ENCODE results near the gene COX6B2. TPM values are rescaled to one million over a fixed set of nuclear protein-coding genes. Genes with fewer than 3 reads are reported as not detected.

Gene COX6B2
- total and polyA plus RNA-seq, 2 donors (not counting 1 experiment from before 2014, with no cell fraction given), result 0.14 to 0.17 TPM

- no peaks in the 10 kb centered on the region for H4K20me1 ChIP-seq (ENCODE audit: control insufficient read depth, extremely low read depth, insufficient read depth, low read length)
- TF ChIP-seq EZH2 (IDR thresholded peaks at IDR 0.05; ENCODE audit: low read length, missing control alignments), result no peak
- TF ChIP-seq, protein P1, sequence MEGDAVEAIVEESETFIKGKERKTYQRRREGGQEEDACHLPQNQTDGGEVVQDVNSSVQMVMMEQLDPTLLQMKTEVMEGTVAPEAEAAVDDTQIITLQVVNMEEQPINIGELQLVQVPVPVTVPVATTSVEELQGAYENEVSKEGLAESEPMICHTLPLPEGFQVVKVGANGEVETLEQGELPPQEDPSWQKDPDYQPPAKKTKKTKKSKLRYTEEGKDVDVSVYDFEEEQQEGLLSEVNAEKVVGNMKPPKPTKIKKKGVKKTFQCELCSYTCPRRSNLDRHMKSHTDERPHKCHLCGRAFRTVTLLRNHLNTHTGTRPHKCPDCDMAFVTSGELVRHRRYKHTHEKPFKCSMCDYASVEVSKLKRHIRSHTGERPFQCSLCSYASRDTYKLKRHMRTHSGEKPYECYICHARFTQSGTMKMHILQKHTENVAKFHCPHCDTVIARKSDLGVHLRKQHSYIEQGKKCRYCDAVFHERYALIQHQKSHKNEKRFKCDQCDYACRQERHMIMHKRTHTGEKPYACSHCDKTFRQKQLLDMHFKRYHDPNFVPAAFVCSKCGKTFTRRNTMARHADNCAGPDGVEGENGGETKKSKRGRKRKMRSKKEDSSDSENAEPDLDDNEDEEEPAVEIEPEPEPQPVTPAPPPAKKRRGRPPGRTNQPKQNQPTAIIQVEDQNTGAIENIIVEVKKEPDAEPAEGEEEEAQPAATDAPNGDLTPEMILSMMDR (conservative IDR thresholded peaks at IDR 0.05 in 1 of 2, IDR thresholded peaks at IDR 0.05 in 1 of 2; ENCODE audit: low read depth in 1 of 2, low read length in 2 of 2), result no peak
- H3K9me3 ChIP-seq (ENCODE audit: control insufficient read depth, insufficient read depth, low read depth, low read length), result no peaks in the 10 kb centered on the region
- no peaks in the 10 kb centered on the region for H3K79me2 ChIP-seq (ENCODE audit: control insufficient read depth, insufficient read depth, low read length)
- no peaks in the 10 kb centered on the region for H3K4me1 ChIP-seq (ENCODE audit: control insufficient read depth, extremely low read depth, insufficient read depth, low read length)
- DNase-seq (ENCODE audit: low read depth in 2 of 2), result peak; percentile 30 to 35
- H3K4me2 ChIP-seq (ENCODE audit: extremely low read depth, insufficient read depth, low read length), result no peak overlapping the region
- no peak overlapping the region for H3K27ac ChIP-seq (ENCODE audit: insufficient read depth, low read length)
- no peak overlapping the region for H3K9ac ChIP-seq (ENCODE audit: insufficient read depth, low read length)
- no peaks in the 10 kb centered on the region for H3K36me3 ChIP-seq (ENCODE audit: control insufficient read depth, insufficient read depth, low read length)
- no peak overlapping the region for H2AFZ ChIP-seq (ENCODE audit: low read length)
- no peak overlapping the region for H3K4me3 ChIP-seq (replicated peaks in 1 of 4; ENCODE audit: control extremely low read depth in 1 of 4, insufficient read depth in 1 of 4, low read depth in 3 of 4, low read length in 4 of 4)
- peaks cover 5% of the 10 kb centered on the region for H3K27me3 ChIP-seq (ENCODE audit: control insufficient read depth, insufficient read depth, low read length)
Measured at GRCh38 chr19:55319785-55320184, 34.7 kb downstream of the COX6B2 start.

DNA sequence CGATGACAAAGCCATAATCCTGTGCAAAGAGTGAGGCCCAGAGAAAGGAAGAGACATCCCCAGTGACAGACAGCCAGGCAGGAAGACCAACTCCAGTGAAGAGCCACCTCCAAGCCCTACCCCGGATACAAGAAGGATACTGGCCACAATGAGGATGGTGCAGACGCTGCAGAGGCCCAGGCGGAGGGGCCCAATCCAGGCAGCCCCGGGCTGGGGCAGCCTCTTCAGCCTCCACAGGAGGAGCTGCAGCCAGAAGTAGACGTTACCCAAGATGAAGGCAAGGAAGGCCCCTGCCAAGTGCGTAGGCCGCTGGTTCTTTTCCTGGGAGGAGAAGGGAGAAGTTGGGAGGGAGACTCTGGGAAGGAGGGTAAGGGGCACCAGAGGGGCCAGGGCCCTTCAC is 37.9 kb downstream of the COX6B2 start:
- Histone ChIP-seq H4K20me1 (ENCODE audit: control insufficient read depth, extremely low read depth, insufficient read depth, low read length) (no peaks in the 10 kb centered on the region), H3K27me3 (ENCODE audit: control insufficient read depth, insufficient read depth, low read length) (peaks cover 2% of the 10 kb centered on the region), H3K36me3 (ENCODE audit: control insufficient read depth, insufficient read depth, low read length) (no peaks in the 10 kb centered on the region), H3K79me2 (ENCODE audit: control insufficient read depth, insufficient read depth, low read length) (no peaks in the 10 kb centered on the region), H3K4me2 (ENCODE audit: extremely low read depth, insufficient read depth, low read length) (no peak overlapping the region), H3K4me3 (replicated peaks in 1 of 4; ENCODE audit: control extremely low read depth in 1 of 4, insufficient read depth in 1 of 4, low read depth in 3 of 4, low read length in 4 of 4) (no peak overlapping the region), H3K9ac (ENCODE audit: insufficient read depth, low read length) (no peak overlapping the region), H2AFZ (ENCODE audit: low read length) (no peak overlapping the region), H3K27ac (ENCODE audit: insufficient read depth, low read length) (no peak overlapping the region), H3K4me1 (ENCODE audit: control insufficient read depth, extremely low read depth, insufficient read depth, low read length) (no peaks in the 10 kb centered on the region), H3K9me3 (ENCODE audit: control insufficient read depth, insufficient read depth, low read depth, low read length) (no peaks in the 10 kb centered on the region)
- no peak for TF ChIP-seq EZH2 (IDR thresholded peaks at IDR 0.05; ENCODE audit: low read length, missing control alignments)
- DNase-seq (ENCODE audit: low read depth in 2 of 2), result no peak

DNA sequence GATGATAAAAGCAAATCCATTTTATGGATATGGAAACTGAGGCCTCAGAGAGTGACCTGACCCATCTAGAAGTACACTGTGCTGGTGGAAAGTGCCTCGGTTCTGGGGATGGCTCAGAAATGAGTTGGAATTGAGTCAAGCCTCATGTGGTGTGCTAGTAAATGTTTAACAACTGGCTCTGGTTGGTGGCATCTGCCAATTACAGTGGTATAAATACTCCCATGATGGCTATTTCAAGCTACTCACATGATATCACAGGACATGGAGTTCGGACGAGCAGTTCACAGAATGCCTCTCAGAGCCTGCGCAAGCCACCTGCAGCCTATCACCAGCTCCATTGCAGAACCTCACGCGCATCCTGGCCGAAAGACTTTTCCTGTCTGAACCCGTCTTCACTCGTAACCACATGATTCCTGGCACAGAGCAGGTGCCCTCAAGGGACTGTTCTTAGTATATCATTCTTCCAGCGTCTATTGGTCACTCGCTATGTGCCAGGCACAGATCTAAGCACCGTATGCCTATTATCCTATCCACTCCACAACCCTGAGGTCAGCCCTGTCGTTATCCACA is 38.5 kb downstream of the COX6B2 start:
- TF ChIP-seq EZH2 (IDR thresholded peaks at IDR 0.05; ENCODE audit: low read length, missing control alignments), result no peak
- TF ChIP-seq, protein P1 (conservative IDR thresholded peaks at IDR 0.05 in 1 of 2, IDR thresholded peaks at IDR 0.05 in 1 of 2; ENCODE audit: low read depth in 1 of 2, low read length in 2 of 2), result no peak
- H3K9ac ChIP-seq (ENCODE audit: insufficient read depth, low read length), result no peak overlapping the region
- H3K9me3 ChIP-seq (ENCODE audit: control insufficient read depth, insufficient read depth, low read depth, low read length), result no peaks in the 10 kb centered on the region
- no peaks in the 10 kb centered on the region for H3K79me2 ChIP-seq (ENCODE audit: control insufficient read depth, insufficient read depth, low read length)
- H3K27me3 ChIP-seq (ENCODE audit: control insufficient read depth, insufficient read depth, low read length), result peaks cover 2% of the 10 kb centered on the region
- no peak overlapping the region for H3K4me2 ChIP-seq (ENCODE audit: extremely low read depth, insufficient read depth, low read length)
- DNase-seq (ENCODE audit: low read depth in 2 of 2), result no peak
- H2AFZ ChIP-seq (ENCODE audit: low read length), result no peak overlapping the region
- H3K27ac ChIP-seq (ENCODE audit: insufficient read depth, low read length), result no peak overlapping the region
- H3K4me3 ChIP-seq (replicated peaks in 1 of 4; ENCODE audit: control extremely low read depth in 1 of 4, insufficient read depth in 1 of 4, low read depth in 3 of 4, low read length in 4 of 4), result no peak overlapping the region
- no peaks in the 10 kb centered on the region for H4K20me1 ChIP-seq (ENCODE audit: control insufficient read depth, extremely low read depth, insufficient read depth, low read length)
- H3K36me3 ChIP-seq (ENCODE audit: control insufficient read depth, insufficient read depth, low read length), result no peaks in the 10 kb centered on the region
- H3K4me1 ChIP-seq (ENCODE audit: control insufficient read depth, extremely low read depth, insufficient read depth, low read length), result no peaks in the 10 kb centered on the region
